Kidney capillary endothelial cell (primary cell): ENCODE measurements around the gene WDHD1.
"Not testable (repeated sequence)": the region's sequence is repeated elsewhere in the genome, so short reads cannot be mapped to it uniquely, and the experiment has no call there.

ENCODE experiments used
- DNase-seq: peaks from one replicate; pipeline ENCODE4 v3.0.0-alpha.2; 2018; ENCODE audit warnings: low spot score

The WDHD1 gene

GRCh38 chr14:54946500-54946899, 80.4 kb downstream of the WDHD1 start:
- DNase-seq = no peak

DNA sequence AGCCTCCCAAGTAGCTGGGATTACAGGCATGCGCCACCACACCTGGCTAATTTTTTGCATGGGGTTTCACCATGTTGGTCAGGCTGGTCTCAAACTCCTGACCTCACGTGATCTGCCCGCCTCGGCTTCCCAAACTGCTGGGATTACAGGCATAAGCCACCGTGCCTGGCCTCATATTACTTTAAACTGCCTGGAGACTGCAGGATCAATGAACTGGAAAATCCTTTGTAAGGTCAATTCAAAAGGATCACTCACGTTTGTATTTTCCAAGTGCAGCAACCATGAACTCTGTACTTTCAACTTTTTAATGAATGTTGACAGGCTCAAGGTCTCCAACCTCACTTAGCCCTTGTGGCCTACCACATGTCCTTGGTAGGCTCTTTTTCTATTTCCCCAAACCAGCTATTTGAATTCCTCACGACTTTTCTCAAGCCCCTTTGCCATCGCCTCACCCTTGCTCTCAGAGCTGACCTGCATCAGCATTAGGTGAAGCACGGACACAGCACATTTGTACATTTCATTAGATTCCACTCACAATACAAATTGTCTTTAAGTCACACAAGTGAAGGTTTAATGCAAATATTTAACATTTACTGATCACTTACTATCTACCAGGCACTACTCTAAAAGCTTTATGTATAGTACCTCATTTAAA, 82.0 kb downstream of the WDHD1 start:
- DNase-seq = no peak

- DNase-seq = no peak
Measured at GRCh38 chr14:54942913-54943312, 84.0 kb downstream of the WDHD1 start.

GRCh38 chr14:54936816-54937215, 90.1 kb downstream of the WDHD1 start:
- no peak for DNase-seq

- no peak for DNase-seq
Measured at GRCh38 chr14:54935958-54936357, 90.9 kb downstream of the WDHD1 start.

- no peak for DNase-seq
Measured at GRCh38 chr14:54935100-54935499, 91.8 kb downstream of the WDHD1 start.

DNA sequence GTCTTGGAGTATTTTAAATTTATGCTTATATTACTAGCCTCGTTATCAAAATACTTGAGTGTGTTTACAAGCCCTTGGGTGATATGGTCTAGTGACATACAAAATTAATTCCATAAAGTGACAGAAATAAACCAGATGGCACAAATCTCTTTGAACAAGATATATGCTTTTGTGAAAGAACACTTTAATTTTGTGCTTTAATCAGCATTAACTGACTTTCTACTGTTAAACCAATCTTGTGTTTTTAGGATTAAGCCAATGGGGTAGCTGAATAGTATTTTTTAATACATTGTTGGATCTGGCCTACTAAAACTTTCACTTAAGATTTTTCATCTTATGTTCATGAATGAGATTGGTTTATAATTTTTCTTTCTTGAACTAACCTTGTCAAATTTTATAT, 93.9 kb downstream of the WDHD1 start:
- DNase-seq = no peak

DNA sequence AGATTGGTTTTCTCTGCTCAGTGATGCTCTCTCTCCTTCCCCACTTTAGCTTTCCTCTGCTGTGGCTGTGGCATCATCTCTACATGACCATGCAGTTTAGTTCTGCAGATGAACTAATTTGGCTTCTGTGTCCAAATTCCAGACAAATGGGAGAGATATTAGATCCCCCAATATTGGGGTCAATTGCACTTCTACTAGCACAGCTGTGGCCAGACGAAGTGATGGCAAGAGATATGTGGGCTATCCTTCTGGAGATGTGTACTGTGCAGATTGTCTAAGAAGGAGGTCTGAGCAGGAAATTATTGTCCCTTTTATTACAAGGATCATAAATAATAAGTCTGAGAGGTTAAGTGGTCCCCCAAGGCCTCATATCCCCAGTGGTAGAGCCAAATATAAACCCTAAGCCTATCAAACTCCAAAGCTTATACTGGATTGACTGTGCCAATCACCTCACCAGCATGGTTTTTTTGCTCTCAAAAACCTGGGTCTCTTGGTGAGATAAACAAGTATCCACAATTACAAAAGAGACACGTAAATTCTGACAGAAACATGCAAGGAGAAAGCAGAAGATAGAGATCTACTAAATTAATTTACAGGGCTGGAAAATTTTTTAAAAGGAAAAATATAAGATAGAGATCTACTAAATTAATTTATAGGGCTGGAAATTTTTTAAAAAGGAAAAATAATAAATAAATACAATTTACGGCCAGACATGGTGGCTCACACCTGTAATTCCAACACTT, 95.1 kb downstream of the WDHD1 start:
- DNase-seq = no peak

DNA sequence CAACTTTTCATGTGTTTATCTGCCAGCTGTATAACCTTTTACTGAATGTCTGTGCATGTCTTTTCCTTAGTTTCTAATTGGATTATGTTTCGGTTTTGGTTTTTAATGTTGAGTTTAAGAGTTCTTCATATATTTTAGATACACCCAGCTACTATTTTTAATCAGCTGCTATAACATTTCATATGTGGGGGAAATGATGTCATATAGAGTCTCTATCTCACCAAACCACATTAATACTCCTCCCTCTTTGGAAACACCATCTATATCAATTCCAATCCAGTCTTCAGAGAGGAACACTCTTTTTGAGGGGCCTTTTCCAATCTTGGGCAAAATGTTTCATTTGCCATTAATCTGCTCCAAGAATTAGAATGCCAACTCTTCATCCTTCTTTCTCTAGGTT, 95.8 kb downstream of the WDHD1 start:
- no peak for DNase-seq

GRCh38 chr14:54929556-54929955, 97.3 kb downstream of the WDHD1 start:
- DNase-seq = no peak

DNA sequence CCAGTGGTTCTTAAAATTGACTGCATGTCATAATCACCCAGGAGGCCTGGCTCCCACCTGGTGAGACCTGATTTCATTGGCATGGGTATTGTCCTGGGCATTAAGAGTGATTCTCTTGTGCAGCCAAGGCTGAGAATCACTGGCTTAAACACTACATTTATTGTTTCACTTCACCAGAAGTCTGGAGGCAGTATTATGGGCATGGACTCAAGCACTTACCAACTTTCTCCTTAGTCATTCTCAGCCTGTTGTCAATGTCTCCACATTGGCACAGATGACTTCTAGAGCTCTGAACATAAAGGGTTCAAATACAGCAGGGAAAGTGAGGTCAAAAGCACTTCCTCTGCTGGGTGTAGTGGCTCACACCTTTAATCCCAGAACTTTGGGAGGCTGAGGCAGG, 98.7 kb downstream of the WDHD1 start:
- DNase-seq = no peak

DNA sequence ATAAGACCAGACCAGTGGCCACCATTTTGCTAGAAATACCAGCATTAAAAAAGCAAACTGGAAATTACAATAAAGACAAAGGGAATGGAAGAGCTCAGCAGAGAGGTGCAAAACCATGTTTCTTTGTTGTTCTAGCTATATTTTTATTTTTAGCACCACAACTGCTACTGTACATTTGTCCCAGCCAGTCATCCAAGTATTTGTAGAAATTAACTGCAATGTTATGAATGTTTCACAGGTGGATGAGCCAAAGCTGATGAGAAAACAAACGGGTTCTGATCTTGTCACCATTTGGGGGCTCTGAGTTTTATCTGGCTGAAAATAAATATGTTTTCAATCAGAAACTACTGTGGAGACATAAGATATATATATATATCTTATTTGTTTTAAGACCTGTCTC, 99.3 kb downstream of the WDHD1 start:
- DNase-seq = no peak

GRCh38 chr14:54926570-54926969, 100.3 kb downstream of the WDHD1 start:
- not testable (repeated sequence) for DNase-seq

- no peak for DNase-seq
Measured at GRCh38 chr14:54922598-54922997, 104.3 kb downstream of the WDHD1 start.

- no peak for DNase-seq
Measured at GRCh38 chr14:54920052-54920451, 106.8 kb downstream of the WDHD1 start.

GRCh38 chr14:54919330-54919729, 107.6 kb downstream of the WDHD1 start:
- DNase-seq = no peak

DNA sequence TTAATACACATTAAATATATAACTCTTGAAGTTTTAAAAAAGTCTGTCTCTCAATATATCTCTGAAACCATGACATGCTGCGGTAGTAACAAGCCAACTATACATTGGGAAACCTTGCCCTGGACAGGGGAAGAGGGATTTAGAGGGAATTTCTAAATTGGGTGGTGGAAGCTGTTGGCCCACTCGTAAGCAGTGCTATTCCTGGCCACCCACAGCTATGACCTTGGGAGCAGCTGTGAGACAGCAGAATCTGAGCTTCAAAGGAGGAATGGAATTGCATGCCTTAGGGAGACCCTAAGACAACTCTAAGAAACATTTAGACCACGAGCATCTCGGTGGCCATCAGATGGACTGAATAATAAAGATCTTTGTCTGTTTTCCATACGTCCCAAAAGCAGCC, 108.5 kb downstream of the WDHD1 start:
- DNase-seq = no peak

GRCh38 chr14:54916101-54916500, 110.8 kb downstream of the WDHD1 start:
- DNase-seq = no peak

DNA sequence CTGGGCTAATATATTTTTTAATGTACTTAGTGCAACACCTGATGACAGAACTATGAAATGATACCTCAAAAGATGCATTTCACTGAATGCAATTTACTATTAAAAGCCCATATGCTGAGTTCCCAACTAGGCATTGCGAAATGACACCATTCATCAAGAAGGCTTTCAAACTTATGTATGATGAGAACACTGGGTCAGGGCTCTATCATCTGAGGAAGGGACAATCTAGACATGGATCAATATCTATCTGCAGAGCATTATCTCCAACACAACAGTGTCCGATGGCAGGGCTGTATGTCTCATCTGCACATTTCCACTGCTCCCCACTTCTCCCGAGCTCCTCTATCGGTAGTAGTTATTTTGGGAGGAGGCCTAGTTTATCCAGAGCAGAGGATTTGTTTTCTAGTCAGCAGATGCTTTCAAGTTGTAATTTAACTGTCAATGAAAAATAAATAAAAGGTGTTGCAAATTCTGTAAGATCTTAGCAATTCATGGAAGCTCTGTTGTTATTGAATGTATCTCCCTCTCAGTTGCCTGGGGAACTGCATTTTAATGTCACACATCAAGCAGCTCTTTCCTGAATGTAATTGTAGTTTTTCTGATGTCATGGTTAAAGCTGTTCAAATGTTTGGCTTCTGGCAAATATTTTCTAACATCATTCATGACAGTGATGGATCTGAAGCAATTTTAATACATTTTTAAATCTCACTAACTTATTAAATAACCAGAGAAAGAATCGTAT, 116.9 kb downstream of the WDHD1 start:
- no peak for DNase-seq

GRCh38 chr14:54908973-54909372, 117.9 kb downstream of the WDHD1 start:
- not testable (repeated sequence) for DNase-seq

DNA sequence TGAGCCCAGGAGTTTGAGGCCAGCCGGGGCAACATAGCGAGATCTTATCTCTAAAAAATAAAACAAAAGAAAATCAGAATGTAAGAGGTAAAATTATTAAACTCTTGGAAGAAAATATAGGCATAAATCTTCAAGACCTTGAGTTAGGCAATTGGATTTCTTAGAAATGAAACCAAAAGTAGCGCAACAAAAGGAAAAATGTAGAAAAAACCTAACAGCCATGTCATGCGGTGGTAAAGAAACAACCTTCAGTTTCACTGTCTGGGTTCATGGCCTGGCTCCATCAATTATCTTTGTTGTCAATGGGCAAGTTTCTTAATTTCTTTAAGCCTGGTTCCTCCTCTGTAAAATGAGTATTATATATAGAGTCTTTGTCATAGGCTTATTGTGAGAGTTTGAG, 118.7 kb downstream of the WDHD1 start:
- no peak for DNase-seq

DNA sequence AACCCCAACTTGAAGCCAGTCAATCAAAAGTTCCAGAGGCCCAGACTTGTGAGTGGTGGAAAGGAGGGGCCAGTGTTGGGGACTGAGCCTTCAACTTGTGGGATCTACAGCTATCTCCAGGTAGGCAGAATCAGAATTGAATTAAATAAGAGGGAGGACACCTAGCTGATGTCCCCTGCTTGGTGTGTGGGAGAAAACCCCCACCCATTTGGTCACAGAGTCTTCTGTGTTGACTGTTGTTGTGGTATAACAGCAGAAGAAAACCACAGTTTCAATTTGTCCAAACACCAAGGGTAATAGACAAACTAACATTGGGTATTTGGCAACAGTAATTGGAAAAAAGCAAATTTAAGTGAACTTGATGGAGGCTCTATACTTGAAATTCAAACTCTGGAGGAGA, 120.8 kb downstream of the WDHD1 start:
- no peak for DNase-seq
